Fibroblast of lung (primary cell): Measurements from ENCODE around the gene MEI1. TPM values are rescaled to one million over a fixed set of nuclear protein-coding genes. Genes with fewer than 3 reads are reported as not detected.

ENCODE experiments used
- DNase-seq, 2 donors: peaks; one replicate each; pipeline versions ENCODE4 v3.0.0 to v3.0.0-alpha.2; 2010; ENCODE audit warnings: low read depth in 2 of 2
- H2AFZ ChIP-seq: 2 replicates; pipeline ENCODE4 v1.5.1; 2012; ENCODE audit warnings: low read length, control low read depth, inconsistent platforms
- H3K27ac ChIP-seq: 2 replicates; pipeline ENCODE4 v1.5.1; 2011; ENCODE audit warnings: low read length, control low read depth; ENCODE audit not compliant: insufficient read depth
- H3K27me3 ChIP-seq: 2 replicates; pipeline ENCODE4 v1.5.1; 2011; ENCODE audit warnings: mild to moderate bottlenecking, low read length; ENCODE audit not compliant: control insufficient read depth, insufficient read depth
- H3K36me3 ChIP-seq: 2 replicates; pipeline ENCODE4 v1.5.1; 2011; ENCODE audit warnings: low read length; ENCODE audit not compliant: control insufficient read depth, insufficient read depth
- H3K4me1 ChIP-seq: 2 replicates; pipeline ENCODE4 v1.5.1; 2011; ENCODE audit warnings: low read length; ENCODE audit not compliant: control insufficient read depth, insufficient read depth; ENCODE audit errors: extremely low read depth
- H3K4me2 ChIP-seq: 2 replicates; pipeline ENCODE4 v1.5.1; 2011; ENCODE audit warnings: low read length, control low read depth; ENCODE audit not compliant: insufficient read depth; ENCODE audit errors: extremely low read depth
- H3K4me3 ChIP-seq, 4 experiments: fragments of 200-600 bp in 1 of 4; sonication (generic) in 1 of 4; replicated peaks in 1 of 4; 2 replicates each; pipeline ENCODE4 v1.5.1; 2011 to 2016; ENCODE audit warnings: low read length in 4 of 4, low read depth in 3 of 4, mild to moderate bottlenecking in 3 of 4, control low read depth in 2 of 4, inconsistent platforms in 1 of 4, mixed read lengths in 1 of 4; ENCODE audit not compliant: insufficient read depth in 1 of 4; ENCODE audit errors: control extremely low read depth in 1 of 4
- H3K79me2 ChIP-seq: 2 replicates; pipeline ENCODE4 v1.5.1; 2012; ENCODE audit warnings: mild to moderate bottlenecking, low read length, inconsistent platforms; ENCODE audit not compliant: control insufficient read depth, insufficient read depth
- H3K9ac ChIP-seq: 2 replicates; pipeline ENCODE4 v1.5.1; 2011; ENCODE audit warnings: mild to moderate bottlenecking, low read length, control low read depth; ENCODE audit not compliant: insufficient read depth
- H3K9me3 ChIP-seq: 2 replicates; pipeline ENCODE4 v1.5.1; 2012; ENCODE audit warnings: low read depth, low read length; ENCODE audit not compliant: control insufficient read depth, insufficient read depth
- H4K20me1 ChIP-seq: 2 replicates; pipeline ENCODE4 v1.5.1; 2011; ENCODE audit warnings: low read length; ENCODE audit not compliant: control insufficient read depth, insufficient read depth; ENCODE audit errors: extremely low read depth
- EZH2 ChIP-seq: IDR thresholded peaks from 2 replicates; pipeline ENCODE4 v1.5.1; 2012; ENCODE audit warnings: low read length, control low read depth, mild to moderate bottlenecking; ENCODE audit errors: missing control alignments
- polyA plus RNA-seq, 2 donors: library from polyadenylated mRNA; depleted of rRNA in 1 of 2; stranded (reverse) in 1 of 2; unstranded in 1 of 2; fragments of >200 nt; gene quantifications; 2 replicates each; pipeline ENCODE4 v1.2.1, GENCODE V29; 2011 to 2012; ENCODE audit warnings: missing spikeins in 1 of 2
- total RNA-seq: library from RNA; depleted of rRNA; stranded (reverse); fragments of >200 nt; gene quantifications from 2 replicates; pipeline ENCODE4 v1.2.1, GENCODE V29; 2014
- TF ChIP-seq, protein P1 (sequence below), 2 donors: IDR thresholded peaks in 1 of 2; conservative IDR thresholded peaks in 1 of 2; 1 replicate in 1 of 2; 2 replicates in 1 of 2; pipeline ENCODE4 v1.5.1; 2011 to 2012; ENCODE audit warnings: low read length in 2 of 2, control low read depth in 1 of 2, inconsistent platforms in 1 of 2, low read depth in 1 of 2, mild to moderate bottlenecking in 1 of 2

Gene MEI1
- total and polyA plus RNA-seq, 2 donors (not counting 1 experiment from before 2014, with no cell fraction given): 0.33 to 4.3 TPM

DNA sequence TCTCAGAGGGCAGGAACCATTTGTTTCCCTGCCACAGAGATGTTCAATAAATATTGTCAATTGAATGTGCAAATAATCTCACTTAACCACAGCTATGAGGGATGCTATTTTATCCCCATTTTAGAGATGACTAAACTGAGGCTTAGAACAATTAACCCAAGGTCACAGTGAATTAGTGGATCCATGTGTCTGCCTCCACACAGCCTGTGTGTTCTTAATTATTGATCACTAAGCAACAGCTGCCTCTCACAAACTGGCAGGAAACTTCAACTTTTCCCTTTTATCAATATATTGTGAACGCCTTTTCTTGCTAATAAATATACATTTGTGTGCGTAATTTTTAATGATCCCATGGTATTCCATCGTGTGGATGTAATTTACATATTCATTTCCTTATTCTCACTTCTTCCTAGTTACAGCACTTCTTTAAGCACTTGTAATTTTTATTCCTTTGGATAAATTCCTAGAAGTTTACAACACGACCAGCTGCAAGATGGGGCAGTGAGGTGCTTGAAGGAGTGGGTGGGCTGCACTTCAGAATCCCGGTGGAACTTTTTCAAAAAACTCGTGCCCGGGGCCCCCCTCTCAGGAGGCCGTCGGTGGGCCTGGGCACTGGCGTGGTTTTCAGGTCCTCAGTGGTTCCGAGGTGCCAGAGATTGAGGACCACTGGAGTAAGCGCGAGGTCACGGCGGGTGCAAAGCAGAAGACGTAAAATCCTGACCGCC is 132.7 kb downstream of the MEI1 start:
- Histone ChIP-seq H3K4me3 (peak overlapping the region; percentile 38 to 85 (median 50)), H3K27ac (peak overlapping the region; percentile 94), H3K4me2 (peak overlapping the region; percentile 92), H3K4me1 (peaks cover 6% of the 10 kb centered on the region), H4K20me1 (peaks cover 1% of the 10 kb centered on the region), H2AFZ (peak overlapping the region; percentile 60), H3K9me3 (no peaks in the 10 kb centered on the region), H3K79me2 (peaks cover 30% of the 10 kb centered on the region), H3K9ac (peak overlapping the region; percentile 76), H3K36me3 (peaks cover 5% of the 10 kb centered on the region), H3K27me3 (no peaks in the 10 kb centered on the region)
- TF ChIP-seq EZH2: no peak
- TF ChIP-seq, protein P1, sequence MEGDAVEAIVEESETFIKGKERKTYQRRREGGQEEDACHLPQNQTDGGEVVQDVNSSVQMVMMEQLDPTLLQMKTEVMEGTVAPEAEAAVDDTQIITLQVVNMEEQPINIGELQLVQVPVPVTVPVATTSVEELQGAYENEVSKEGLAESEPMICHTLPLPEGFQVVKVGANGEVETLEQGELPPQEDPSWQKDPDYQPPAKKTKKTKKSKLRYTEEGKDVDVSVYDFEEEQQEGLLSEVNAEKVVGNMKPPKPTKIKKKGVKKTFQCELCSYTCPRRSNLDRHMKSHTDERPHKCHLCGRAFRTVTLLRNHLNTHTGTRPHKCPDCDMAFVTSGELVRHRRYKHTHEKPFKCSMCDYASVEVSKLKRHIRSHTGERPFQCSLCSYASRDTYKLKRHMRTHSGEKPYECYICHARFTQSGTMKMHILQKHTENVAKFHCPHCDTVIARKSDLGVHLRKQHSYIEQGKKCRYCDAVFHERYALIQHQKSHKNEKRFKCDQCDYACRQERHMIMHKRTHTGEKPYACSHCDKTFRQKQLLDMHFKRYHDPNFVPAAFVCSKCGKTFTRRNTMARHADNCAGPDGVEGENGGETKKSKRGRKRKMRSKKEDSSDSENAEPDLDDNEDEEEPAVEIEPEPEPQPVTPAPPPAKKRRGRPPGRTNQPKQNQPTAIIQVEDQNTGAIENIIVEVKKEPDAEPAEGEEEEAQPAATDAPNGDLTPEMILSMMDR (conservative IDR thresholded peaks at IDR 0.05 in 1 of 2, IDR thresholded peaks at IDR 0.05 in 1 of 2; ENCODE audit: low read depth in 1 of 2, low read length in 2 of 2): no peak
- no peak for DNase-seq

DNA sequence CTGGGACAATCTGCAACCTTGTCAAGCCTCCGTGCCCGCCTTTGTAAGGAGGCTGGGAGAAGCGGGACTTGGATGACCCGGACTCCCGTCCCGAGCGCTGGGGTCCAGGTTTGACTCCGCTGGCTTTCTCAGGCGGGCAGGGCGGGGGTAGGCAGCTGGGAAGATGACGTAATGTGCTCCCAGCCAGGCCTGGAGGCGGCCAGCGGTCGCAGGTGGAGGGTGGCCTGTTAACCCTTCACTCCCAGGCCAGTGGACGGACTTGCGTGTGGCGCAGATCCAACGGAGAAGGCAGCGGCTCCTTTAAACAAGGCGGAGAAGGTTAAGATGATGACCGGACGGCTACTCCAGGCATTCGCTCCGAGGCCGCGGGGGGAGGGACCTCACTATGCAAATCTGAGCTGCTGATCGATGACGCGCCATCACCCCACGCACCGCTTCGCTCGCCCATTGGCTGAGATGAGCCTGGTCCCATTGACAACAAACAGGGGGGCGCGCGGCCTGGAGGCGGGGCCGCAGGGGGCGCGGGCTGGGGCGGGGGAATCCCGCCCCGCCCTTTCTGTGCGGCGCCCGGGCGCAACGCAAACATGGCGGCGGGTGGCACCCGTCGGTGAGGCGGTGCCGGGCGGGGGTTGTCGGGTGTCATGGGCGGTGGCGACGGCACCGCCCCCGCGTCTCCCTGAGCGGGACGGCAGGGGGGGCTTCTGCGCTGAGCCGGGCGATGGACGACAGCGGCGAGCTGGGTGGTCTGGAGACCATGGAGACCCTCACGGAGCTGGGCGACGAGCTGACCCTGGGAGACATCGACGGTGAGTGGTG is 133.5 kb downstream of the MEI1 start, which contains the start of gene SREBF2:
TSS of gene SREBF2 (plus strand) at position 553 of the 816 bp plus-strand sequence. CDS start at position 719, 166 bp downstream.
- H3K4me2 ChIP-seq: peak within 1 kb of the TSS; percentile 92
- H3K4me1 ChIP-seq: peaks cover 6% of the 10 kb centered on the region
- TF ChIP-seq, protein P1 (conservative IDR thresholded peaks at IDR 0.05 in 1 of 2, IDR thresholded peaks at IDR 0.05 in 1 of 2; ENCODE audit: low read depth in 1 of 2, low read length in 2 of 2): no peak
- TF ChIP-seq EZH2: no peak
- no peaks in the 10 kb centered on the region for H3K27me3 ChIP-seq
- H3K36me3 ChIP-seq: peaks cover 5% of the 10 kb centered on the region
- H3K79me2 ChIP-seq: peaks cover 31% of the 10 kb centered on the region
- peak; percentile 100 for DNase-seq
- peaks cover 1% of the 10 kb centered on the region for H4K20me1 ChIP-seq
- peak within 1 kb of the TSS; percentile 60 for H2AFZ ChIP-seq
- H3K9me3 ChIP-seq: no peaks in the 10 kb centered on the region
- peak within 1 kb of the TSS; percentile 85 to 96 (median 86) for H3K4me3 ChIP-seq
- H3K27ac ChIP-seq: peak within 1 kb of the TSS; percentile 94
- peak within 1 kb of the TSS; percentile 85 for H3K9ac ChIP-seq

DNA sequence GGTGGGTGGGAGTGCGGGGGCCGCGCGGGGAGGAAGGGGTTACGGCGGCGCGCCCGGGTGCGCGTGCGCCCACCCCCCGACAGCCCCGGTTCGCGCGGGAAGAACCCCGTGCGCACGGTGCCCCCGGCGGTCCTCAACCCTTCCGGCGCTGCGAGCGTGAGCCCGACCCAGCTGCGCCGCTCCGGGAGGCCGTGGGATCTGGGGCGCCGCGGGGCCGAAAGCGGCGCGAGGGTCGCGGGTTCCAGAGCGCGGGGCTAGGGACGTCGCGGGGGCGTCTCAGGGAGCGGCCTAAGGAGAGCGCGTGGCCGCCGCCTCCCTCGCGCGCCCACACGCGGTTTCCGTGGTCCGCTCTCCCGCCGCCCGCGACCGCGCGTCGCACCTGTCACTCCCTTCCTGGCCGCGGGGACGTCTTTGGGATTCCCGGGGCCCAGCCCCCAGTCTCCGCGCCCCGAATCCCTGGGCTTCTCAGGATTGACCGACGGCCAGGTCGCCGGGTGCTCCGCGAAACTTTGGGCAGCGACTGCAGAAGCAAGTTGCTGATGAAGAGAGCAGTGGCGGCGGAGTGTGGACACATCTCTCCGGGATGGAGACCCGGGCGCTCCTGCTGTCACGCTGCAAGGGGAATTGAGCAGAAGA is 134.2 kb downstream of the MEI1 start:
- H3K9me3 ChIP-seq: no peaks in the 10 kb centered on the region
- peak overlapping the region; percentile 85 for H3K9ac ChIP-seq
- H3K4me2 ChIP-seq: peak overlapping the region; percentile 86
- TF ChIP-seq, protein P1 (conservative IDR thresholded peaks at IDR 0.05 in 1 of 2, IDR thresholded peaks at IDR 0.05 in 1 of 2; ENCODE audit: low read depth in 1 of 2, low read length in 2 of 2): no peak
- no peak for TF ChIP-seq EZH2
- DNase-seq: peak; percentile 20 to 45
- H4K20me1 ChIP-seq: peaks cover 1% of the 10 kb centered on the region
- no peak overlapping the region for H2AFZ ChIP-seq
- H3K36me3 ChIP-seq: peaks cover 5% of the 10 kb centered on the region
- peak overlapping the region; percentile 85 to 96 (median 86) for H3K4me3 ChIP-seq
- H3K79me2 ChIP-seq: peaks cover 34% of the 10 kb centered on the region
- peak overlapping the region; percentile 94 for H3K27ac ChIP-seq
- peaks cover 6% of the 10 kb centered on the region for H3K4me1 ChIP-seq
- H3K27me3 ChIP-seq: no peaks in the 10 kb centered on the region
